Measurements from ENCODE around the gene ECHDC3. TPM values are rescaled to one million over a fixed set of nuclear protein-coding genes. Genes with fewer than 3 reads are reported as not detected.
A peak's percentile ranks its signal among the peaks of the same experiment; 100 is the strongest.

Gene ECHDC3
- polyA plus RNA-seq, 1 donor: 11.0 TPM

GRCh38 chr10:11776080-11776479, 33.9 kb downstream of the ECHDC3 start:
- no peak for DNase-seq

DNA sequence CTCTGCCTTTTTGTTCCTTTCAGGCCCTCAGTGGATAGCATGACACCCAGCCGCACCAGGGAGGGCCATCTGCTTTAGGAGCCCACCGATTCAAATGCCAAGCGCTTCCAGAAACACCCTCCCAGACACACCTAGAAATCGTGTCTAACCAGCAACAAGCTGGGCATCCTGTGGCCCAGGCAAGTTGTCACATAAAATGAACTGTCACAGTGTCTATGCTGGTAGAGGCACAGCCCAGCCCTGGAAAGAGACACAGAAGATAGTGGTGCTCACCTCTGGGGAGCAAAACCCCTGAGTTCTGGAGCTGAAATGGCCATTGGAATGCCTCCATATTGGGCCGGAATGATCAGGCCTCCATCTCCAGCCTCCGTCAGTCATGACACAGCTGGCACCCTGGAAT, 38.9 kb downstream of the ECHDC3 start:
- DNase-seq: no peak

- DNase-seq: peak; percentile 83
Measured at GRCh38 chr10:11782793-11783557, 40.8 kb downstream of the ECHDC3 start.

DNA sequence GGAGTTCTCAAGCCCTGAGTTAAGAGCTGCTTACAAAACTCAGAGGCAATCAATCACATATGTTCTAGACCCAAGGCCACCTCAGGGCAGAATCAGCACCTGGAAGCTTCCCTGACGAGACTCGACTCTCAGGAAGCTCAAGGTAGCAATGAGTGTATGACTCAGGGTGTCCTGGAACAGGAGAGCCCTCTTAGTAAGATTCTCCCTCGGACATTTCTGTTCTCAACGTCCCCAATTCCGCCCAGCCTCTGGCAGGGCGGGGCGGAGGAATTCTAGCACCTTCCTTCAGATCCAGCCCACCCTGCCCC, 41.3 kb downstream of the ECHDC3 start:
- DNase-seq: no peak

- no peak for DNase-seq
Measured at GRCh38 chr10:11787374-11787773, 45.2 kb downstream of the ECHDC3 start.

DNA sequence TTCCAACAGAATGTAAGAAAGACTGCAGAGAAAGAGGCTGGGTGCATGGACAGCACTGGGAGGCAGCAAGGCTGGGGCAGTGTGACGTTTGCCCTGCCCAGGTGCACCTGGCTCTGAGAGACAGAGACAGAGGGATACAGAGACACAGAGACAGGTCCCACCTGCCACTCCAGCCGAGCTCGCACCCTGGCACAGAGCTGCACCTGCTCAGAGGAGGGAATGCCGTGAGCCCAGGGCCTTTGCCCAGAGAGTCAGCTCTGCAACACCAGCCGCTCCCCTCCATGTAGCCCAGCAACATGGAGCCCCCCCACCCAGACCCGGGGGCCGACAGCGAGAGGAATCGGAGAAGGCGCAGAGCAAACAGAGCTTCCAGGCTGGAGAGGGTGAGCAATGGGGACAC, 45.7 kb downstream of the ECHDC3 start:
- DNase-seq: no peak

DNA sequence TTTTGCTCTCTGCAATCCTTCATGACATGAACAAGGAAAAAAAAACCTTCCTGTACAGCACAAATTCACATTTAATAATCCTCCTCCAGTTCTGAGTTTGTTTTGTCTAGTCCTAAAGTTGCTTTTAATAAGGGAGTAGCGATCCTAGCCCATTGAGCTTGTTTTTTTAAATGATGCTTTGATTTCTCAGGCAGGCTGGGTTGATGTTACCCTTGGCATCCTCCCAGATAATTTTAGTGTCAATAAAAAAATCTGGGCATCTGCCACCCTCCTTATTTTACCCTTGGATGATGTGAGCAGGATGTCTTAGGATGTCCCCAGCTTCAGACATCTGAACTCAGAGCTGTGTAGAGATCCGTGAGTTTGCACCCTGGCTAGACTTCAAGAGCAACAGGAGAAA, 47.1 kb downstream of the ECHDC3 start:
- DNase-seq: no peak

DNA sequence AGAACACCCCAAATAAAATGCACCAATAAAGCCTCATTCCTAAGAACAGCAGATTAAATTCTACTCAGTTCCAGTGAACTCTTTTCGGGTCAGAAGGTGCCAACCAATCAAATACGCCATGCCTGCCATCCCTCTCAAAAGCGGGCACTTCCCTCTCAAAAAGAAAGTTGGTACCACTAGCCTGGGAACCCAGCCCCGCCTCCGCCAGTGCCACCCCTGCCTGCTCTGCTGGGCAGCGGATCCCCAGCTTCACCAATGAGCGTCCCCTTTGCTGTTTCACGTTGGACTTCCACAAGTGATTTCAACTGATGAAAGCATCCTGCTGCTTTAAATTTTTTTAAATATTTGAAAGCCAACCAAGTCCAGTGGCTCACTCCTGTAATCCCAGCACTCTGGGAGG, 47.8 kb downstream of the ECHDC3 start:
- no peak for DNase-seq

DNA sequence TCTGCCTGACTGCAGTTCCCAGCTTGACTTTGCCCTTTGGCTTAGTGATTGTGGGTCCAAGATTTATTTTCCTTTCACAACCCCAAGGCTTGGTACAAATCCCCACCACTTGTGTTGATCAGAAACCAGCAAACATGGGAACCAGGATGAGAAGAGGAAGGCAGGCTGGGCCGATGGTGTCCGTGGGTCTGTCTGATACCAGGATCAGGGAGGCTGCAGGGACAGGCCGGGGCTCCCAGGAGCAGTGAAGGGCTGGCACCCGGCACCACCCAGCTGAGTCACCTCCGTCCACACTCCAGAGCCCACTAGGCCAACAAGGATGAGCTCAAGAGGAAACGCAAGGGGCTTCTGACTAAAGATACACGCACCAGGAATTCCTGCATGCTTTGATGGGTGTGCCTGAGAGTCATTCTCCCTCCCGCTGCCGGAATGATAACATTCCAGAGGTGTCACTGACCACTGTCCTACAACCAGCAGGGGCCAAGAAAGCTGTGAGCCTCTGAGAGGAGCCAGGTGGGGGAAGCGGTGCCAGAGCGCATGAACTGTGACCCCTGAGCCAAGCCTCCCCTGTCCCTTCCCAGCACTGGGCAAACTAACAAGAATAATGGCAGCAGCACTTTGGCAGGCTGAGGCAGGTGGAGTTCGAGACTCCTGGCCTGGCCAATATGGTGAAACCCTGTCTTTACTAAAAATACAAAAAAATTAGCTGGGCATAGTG, 51.7 kb downstream of the ECHDC3 start:
- no peak for DNase-seq

DNA sequence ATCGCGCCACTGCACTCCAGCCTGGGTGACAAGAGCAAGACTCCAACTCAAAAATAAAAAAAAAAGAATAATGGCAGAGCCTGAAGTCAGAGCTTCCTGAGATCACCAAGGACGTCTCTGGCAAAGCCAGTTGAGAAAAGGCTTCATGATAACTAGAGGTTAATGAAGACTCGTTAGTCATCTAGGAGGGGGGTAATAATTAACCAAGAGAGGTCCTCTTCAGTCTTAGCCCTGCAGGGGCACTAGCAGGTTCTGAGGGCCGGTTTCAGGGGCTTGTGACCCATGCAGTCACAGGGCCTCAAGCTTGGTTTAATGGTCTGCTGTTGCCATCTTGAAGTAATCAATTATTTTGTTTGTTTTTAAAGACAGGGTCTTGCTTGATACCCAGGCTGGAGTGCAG, 52.4 kb downstream of the ECHDC3 start:
- no peak for DNase-seq

DNA sequence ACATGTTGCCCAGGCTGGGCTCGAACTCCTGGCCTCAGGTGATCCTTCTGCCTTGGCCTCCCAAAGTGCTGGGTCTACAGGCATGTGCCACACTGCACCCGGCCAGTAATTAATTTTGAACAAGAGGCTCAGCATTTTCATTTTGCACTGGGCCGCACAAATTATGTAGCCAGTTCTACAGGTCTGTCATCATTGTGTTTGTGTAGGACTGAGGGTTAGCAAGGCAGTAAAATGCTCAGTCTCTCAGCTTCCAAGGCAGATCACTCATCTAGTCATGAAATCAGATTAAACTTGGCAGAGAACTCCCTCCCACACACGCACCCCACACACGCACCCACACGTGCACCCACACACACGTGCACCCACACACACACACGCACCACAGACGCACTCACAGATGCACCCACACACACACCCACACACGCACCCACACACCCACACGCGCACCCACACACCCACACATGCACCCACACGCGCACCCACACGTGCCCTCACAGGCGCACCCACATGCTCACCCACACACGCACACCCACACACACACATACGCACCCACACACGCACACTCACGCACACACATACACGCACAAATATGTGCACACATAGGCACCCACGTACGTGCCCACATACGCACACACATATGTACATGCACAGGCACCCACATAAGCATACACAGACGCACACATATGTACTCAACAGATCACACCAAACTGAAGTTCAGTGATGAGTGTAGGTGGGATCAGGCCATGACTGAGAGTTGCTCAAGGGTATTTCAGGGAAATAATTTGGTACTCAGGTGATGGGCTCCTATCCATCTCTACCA, 53.1 kb downstream of the ECHDC3 start:
- DNase-seq: no peak

- DNase-seq: peak; percentile 37
Measured at GRCh38 chr10:11796474-11796873, 54.3 kb downstream of the ECHDC3 start.

DNA sequence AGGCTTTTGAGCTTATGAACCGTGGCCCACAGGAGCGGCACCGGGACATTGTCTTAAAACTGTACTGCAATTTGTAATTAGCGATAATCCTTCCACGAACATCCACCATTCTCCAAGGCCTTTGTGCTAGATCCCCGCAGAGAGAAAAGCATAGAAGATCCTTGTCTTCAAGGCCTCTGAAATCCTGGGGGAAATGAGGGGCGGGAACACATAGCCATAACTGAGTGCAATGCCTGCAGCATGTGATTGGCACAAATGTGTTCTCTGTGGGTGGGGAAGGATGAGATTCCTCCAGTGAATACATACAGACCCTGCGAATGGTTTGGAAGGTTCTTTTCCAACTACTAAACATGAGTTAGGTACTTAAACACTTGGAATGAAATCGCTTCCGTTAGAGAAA, 55.1 kb downstream of the ECHDC3 start:
- DNase-seq: no peak

DNA sequence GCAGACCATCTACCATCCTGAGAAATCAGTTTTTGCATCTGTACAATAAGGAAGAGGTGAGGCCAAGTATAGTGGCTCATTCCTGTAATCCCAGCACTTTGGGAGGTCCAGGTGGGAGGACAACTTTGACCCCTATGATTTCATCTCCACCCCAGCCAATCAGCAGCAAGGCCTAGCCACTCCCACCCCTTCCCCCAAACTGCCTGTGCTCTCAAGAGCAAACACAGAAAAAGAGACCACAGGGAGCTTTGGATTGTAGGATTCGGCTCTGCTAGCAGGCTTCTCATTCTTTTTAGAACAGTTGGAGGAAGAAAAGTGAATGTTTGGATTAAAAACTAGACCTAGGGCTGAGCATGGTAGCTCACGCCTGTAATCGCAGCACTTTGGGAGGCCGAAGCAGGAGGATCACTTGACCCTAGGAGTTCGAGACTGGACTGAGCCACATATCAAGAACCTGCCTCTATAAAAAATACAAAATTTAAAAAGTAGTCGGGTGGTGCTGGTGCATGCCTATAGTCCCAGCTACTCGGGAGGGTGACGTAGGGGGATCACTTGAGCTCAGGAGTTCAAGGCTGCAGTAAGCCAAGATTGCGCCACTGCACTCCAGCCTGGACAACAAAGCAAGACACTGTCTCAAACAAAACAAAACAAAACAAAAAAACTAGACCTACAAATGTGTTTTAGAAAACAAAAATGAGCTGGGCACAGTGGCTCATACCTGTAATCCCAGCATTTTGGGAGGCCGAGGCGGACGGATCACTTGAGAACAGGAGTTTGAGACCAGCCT, 55.9 kb downstream of the ECHDC3 start:
- no peak for DNase-seq

DNA sequence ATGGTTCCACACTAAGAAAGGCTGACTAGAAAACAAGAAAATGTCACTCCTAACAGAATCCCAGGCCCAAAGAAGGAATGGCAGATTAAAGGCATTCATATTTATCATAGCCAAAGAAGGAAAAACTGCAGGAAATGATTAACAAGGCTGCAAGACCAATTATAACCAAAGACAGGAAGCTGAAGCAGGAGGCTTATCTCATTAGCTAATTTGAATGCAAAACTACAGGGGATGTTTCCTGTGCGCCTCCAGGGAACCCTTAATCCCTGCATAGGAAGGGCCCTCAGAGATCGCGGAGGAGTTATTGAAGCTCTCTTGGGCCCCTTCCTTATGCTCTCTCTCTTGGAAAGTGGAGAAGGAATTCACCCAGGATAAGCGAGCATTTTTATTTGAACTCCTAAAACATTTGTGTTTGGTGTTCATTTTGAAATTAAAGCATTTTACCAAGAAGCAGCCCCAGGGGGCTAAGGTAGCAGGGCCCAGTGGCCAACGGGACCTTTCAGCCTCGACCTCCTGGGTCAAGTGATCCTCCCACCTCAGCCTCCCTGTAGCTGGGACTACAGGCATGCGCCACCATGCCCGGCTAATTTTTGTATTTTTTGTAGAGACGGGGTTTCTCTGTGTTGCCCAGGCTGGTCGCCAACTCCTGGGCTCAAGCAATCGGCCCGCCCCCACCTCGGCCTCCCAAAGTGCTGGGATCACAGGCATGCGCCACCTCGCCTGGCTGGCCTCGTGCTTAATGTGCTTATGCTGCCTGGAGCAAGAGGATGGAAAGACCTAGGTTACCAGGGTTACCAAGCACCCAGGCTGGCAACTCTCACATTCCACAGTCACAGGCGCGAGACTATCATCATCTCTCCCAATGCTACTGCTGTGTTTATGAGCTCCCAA, 56.9 kb downstream of the ECHDC3 start:
- no peak for DNase-seq

DNA sequence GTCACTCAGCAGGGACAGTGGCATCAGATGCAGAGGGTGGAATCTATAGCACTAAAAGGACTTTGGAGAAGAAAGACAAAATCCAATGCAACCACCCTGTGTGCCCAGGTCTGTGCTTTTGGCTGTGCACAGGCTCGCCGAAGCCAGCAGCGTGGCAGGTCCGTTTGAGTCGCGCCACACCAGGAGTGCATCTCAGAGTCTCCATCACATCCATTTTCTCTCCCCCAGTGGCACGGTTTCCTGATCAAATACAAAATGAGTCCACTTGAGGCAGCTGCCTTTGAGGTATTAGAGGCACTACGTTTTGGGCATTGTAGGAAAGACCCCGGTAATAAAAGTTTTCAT, 57.5 kb downstream of the ECHDC3 start:
- no peak for DNase-seq

GRCh38 chr10:11804336-11804735, 62.2 kb downstream of the ECHDC3 start:
- no peak for DNase-seq

- no peak for DNase-seq
Measured at GRCh38 chr10:11805792-11806191, 63.6 kb downstream of the ECHDC3 start.

DNA sequence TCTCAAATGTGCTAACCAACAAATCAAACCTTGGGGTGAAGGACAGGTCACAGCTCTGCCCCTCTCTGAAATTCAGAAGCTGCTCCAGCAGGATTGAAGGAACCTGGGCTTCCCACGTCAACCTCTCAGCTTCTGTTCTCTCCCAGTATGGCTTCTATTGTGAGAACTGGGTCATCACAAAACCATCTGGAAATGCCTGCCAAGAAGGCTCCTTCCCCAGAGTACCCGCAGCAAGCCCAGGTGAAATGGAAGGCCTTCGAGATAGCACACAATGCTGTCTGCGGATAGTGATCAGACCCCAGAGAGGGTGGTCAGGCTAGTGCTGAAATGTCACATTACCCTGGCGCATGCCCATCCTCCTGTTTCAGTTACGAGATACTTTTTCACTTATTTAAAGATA, 64.5 kb downstream of the ECHDC3 start:
- no peak for DNase-seq

DNA sequence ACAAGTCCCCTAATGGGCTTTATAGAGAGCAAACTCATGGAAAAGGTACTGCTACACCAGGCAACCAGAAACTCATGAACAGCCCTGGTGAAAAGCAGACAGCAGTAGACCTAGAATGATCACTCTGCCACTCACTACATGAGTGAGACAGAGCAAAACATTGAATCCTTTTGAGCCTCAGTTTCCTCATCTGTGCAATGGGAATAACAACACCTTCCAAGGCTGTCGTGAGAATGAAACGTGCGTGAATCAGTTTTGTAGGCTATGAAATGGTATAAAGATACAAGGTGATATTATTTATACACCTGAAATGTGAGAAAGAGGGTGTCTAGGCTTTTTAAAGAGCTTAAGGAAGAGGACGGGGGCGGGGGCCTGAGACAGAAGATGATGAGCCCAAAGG, 66.6 kb downstream of the ECHDC3 start:
- no peak for DNase-seq

DNA sequence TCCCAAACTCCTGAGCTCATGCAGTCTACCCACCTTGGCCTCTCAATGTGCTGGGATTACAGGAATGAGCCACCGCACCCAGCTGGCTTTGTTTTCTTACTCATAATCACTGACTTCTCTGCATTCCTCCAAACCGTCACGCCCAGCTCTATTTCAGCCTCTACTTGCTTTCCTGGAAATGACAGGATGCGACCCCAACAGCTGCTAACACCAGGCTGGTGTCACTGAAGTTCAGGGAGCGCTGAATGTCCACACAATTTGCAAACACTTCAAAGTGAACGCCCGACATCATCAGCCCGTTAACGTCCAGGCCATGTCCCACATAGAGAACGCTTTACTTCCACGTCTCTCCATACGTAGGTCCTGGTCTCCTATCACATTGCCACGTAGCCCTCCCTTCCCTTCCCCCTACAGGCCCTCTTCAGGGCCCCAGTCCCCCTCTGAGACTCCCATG, 68.2 kb downstream of the ECHDC3 start:
- DNase-seq: peak; percentile 64
